WTC11 (cell line): ENCODE results near the gene SURF6. TPM values are rescaled to one million over a fixed set of nuclear protein-coding genes. Genes with fewer than 3 reads are reported as not detected.

Source experiments
- ATAC-seq: fragments of 200-7000 bp; cut with Tn5 transposase; 2 replicates; pipeline ENCODE4 v1.10.0; 2021; ENCODE audit warnings: mild to moderate bottlenecking, moderate library complexity
- CTCF ChIA-PET: fragments of 300-600 bp; sonication (Branson Sonifier 250); formaldehyde crosslinking; loops from one replicate; lab custom pipeline; 2021; ENCODE audit warnings: antibody characterized with exemption; lab: Charles Lee
- POLR2A ChIA-PET: fragments of 350-600 bp; sonication (Branson Sonifier 250); formaldehyde crosslinking; loops from one replicate; lab custom pipeline; 2021; ENCODE audit warnings: antibody characterized with exemption; lab: Charles Lee
- DNase-seq: peaks from one replicate; pipeline ENCODE4 v3.0.0; 2021; ENCODE audit warnings: low spot score
- H3K27ac Mint-ChIP-seq: 2 replicates; pipeline ENCODE4 v1.8.0; 2021; ENCODE audit warnings: mixed read lengths
- H3K27me3 Mint-ChIP-seq: 2 replicates; pipeline ENCODE4 v1.8.0; 2021; ENCODE audit warnings: low read depth, mild to moderate bottlenecking, moderate library complexity, mixed read lengths
- H3K36me3 Mint-ChIP-seq: 2 replicates; pipeline ENCODE4 v1.8.0; 2021; ENCODE audit warnings: mixed read lengths
- H3K4me1 Mint-ChIP-seq: 2 replicates; pipeline ENCODE4 v1.8.0; 2022; ENCODE audit warnings: mixed read lengths
- H3K4me3 Mint-ChIP-seq: 2 replicates; pipeline ENCODE4 v1.8.0; 2021; ENCODE audit warnings: mild to moderate bottlenecking, moderate library complexity, mixed read lengths
- H3K9me3 Mint-ChIP-seq: 2 replicates; pipeline ENCODE4 v1.8.0; 2021; ENCODE audit warnings: mixed read lengths
- ARID4B ChIP-seq: sonication (generic); formaldehyde crosslinking; IDR thresholded peaks from 2 replicates; pipeline ENCODE4 v1.8.0; 2023; ENCODE audit warnings: missing genetic modification reagents, mild to moderate bottlenecking, borderline replicate concordance
- E2F4 ChIP-seq: sonication (generic); formaldehyde crosslinking; IDR thresholded peaks from 2 replicates; pipeline ENCODE4 v1.8.1; 2022; ENCODE audit warnings: low read depth, mild to moderate bottlenecking, moderate library complexity, missing genetic modification reagents, borderline replicate concordance
- ETV6 ChIP-seq: sonication (generic); formaldehyde crosslinking; IDR thresholded peaks from 2 replicates; pipeline ENCODE4 v1.8.1; 2022; ENCODE audit warnings: mild to moderate bottlenecking, missing genetic modification reagents
- GRHL2 ChIP-seq: fragments of 250-450 bp; sonication (Bioruptor Pico); IDR thresholded peaks from 2 replicates; pipeline ENCODE4 v1.8.0; 2022; ENCODE audit warnings: mild to moderate bottlenecking, moderate library complexity; ENCODE audit not compliant: insufficient replicate concordance, severe bottlenecking
- MLX ChIP-seq: sonication (generic); formaldehyde crosslinking; IDR thresholded peaks from 2 replicates; pipeline ENCODE4 v1.8.1; 2023; ENCODE audit warnings: mild to moderate bottlenecking, missing genetic modification reagents, moderate library complexity
- ZNF121 ChIP-seq: sonication (generic); formaldehyde crosslinking; IDR thresholded peaks from 2 replicates; pipeline ENCODE4 v1.8.0; 2023; ENCODE audit warnings: missing genetic modification reagents
- total RNA-seq: library from RNA; stranded (reverse); gene quantifications from 3 replicates; pipeline ENCODE4 v1.2.3, GENCODE V29; 2021

Gene SURF6
- total RNA-seq, 1 experiment from 2014 or later: 67.2 TPM

- ATAC-seq: peak; percentile 26; the same call in 1 of the 2 replicates
- H3K27ac Mint-ChIP-seq: no peak overlapping the region
- H3K27me3 Mint-ChIP-seq: peaks cover 47% of the 10 kb centered on the region
- CTCF ChIA-PET: interaction anchor here (1.5 to 2.2 kb wide), 2 partner anchors 44 to 59 kb away, joined by 5 to 7 read pairs; no protein-coding TSS in a partner anchor
- peaks cover 6% of the 10 kb centered on the region for H3K36me3 Mint-ChIP-seq
- H3K4me1 Mint-ChIP-seq: no peaks in the 10 kb centered on the region
- TF ChIP-seq ZNF121 (0 out of 2 replicates have a peak, but pooled peaks have one; percentile 31), ARID4B (no peak)
- no peak overlapping the region for H3K4me3 Mint-ChIP-seq
- peaks cover 43% of the 10 kb centered on the region for H3K9me3 Mint-ChIP-seq
- POLR2A ChIA-PET: no interaction called here
- no peak for DNase-seq
These were observed 53.3 kb downstream of the SURF6 start for GRCh38 chr9:133282464-133283238.

- DNase-seq: no peak
- TF ChIP-seq MLX (CRISPR knock-in tag) (no peak), ETV6 (no peak), GRHL2 (no peak), E2F4 (CRISPR knock-in tag) (no peak)
- TF ChIP-seq, all 79 proteins: peak for 0
- Mint-ChIP-seq H3K27ac (no peak overlapping the region), H3K4me3 (no peak overlapping the region), H3K36me3 (peaks cover 3% of the 10 kb centered on the region), H3K4me1 (no peaks in the 10 kb centered on the region), H3K27me3 (peaks cover 53% of the 10 kb centered on the region), H3K9me3 (peaks cover 29% of the 10 kb centered on the region)
- POLR2A ChIA-PET: no interaction called here
- CTCF ChIA-PET: no interaction called here
- ATAC-seq: no peak
These were observed 55.6 kb downstream of the SURF6 start for GRCh38 chr9:133280392-133280791.

Other genes with a start within 250 kb of the SURF6 start
- gene RALGDS, start 214.9 kb downstream of the SURF6 start, total RNA-seq: 19.5 to 23.2 TPM (median 22.9 TPM) in 3 replicates
- gene GBGT1, start 172.3 kb downstream of the SURF6 start, total RNA-seq: 14.5 to 16.7 TPM (median 16.5 TPM) in 3 replicates
- not detected in 3 replicates for gene OBP2B, start 126.9 kb downstream of the SURF6 start, total RNA-seq
- gene ABO, start 61.0 kb downstream of the SURF6 start, total RNA-seq: 0.15 to 0.39 TPM (median 0.25 TPM) in 3 replicates
- 51.2 to 59.5 TPM (median 55.3 TPM) in 3 replicates for gene MED22, start 11.9 kb upstream of the SURF6 start, total RNA-seq
- gene RPL7A, start 12.0 kb upstream of the SURF6 start, total RNA-seq: 2,747 to 3,149 TPM (median 3,142 TPM) in 3 replicates
- gene SURF1, start 20.3 kb upstream of the SURF6 start, total RNA-seq: 33.3 to 36.4 TPM (median 35.6 TPM) in 3 replicates
- 26.3 to 33.3 TPM (median 28.8 TPM) in 3 replicates for gene SURF2, start 20.4 kb upstream of the SURF6 start, total RNA-seq
- gene SURF4, start 39.9 kb upstream of the SURF6 start, total RNA-seq: 171 to 173 TPM (median 173 TPM) in 3 replicates
- gene STKLD1, start 40.2 kb upstream of the SURF6 start, total RNA-seq: 0.94 to 1.6 TPM (median 0.98 TPM) in 3 replicates
- gene REXO4, start 81.8 kb upstream of the SURF6 start, total RNA-seq: 33.0 to 38.6 TPM (median 36.3 TPM) in 3 replicates
- 12.0 to 16.4 TPM (median 15.9 TPM) in 3 replicates for gene ADAMTS13, start 86.2 kb upstream of the SURF6 start, total RNA-seq
- 22.5 to 38.7 TPM (median 29.5 TPM) in 3 replicates for gene CACFD1, start 123.8 kb upstream of the SURF6 start, total RNA-seq
- 13.4 to 16.6 TPM (median 14.2 TPM) in 3 replicates for gene SLC2A6, start 142.9 kb upstream of the SURF6 start, total RNA-seq
- 0.34 TPM in 1 of 3 replicates, not detected in the others for gene MYMK, start 188.8 kb upstream of the SURF6 start, total RNA-seq
- gene ADAMTSL2, start 198.5 kb upstream of the SURF6 start, total RNA-seq: 0.64 to 0.87 TPM (median 0.64 TPM) in 3 replicates